AG09309 (cell line): ENCODE measurements around the gene ASB17.
"Not testable (repeated sequence)": the region's sequence is repeated elsewhere in the genome, so short reads cannot be mapped to it uniquely, and the experiment has no call there.

Source experiments
- DNase-seq: peaks from one replicate; pipeline ENCODE4 v3.0.0-alpha.2; 2010; ENCODE audit warnings: low read depth
- H3K4me3 ChIP-seq: 2 replicates; pipeline ENCODE4 v1.5.1; 2011; ENCODE audit warnings: mild to moderate bottlenecking, low read depth, low read length, moderate library complexity; ENCODE audit not compliant: control insufficient read depth
- CTCF ChIP-seq: IDR thresholded peaks from 2 replicates; pipeline ENCODE4 v1.5.1; 2011; ENCODE audit warnings: mild to moderate bottlenecking, low read depth, low read length, inconsistent platforms; ENCODE audit not compliant: insufficient read depth, control insufficient read depth; ENCODE audit errors: missing control alignments

Gene ASB17

GRCh38 chr1:75954586-75954985, 22.4 kb upstream of the ASB17 start:
- no peak overlapping the region for H3K4me3 ChIP-seq
- no peak for DNase-seq
- TF ChIP-seq CTCF = no peak

- no peak for DNase-seq
- TF ChIP-seq CTCF = no peak
- H3K4me3 ChIP-seq = no peak overlapping the region
These were observed 21.3 kb upstream of the ASB17 start for GRCh38 chr1:75953461-75953860.

GRCh38 chr1:75952016-75952415, 19.8 kb upstream of the ASB17 start:
- no peak for DNase-seq
- no peak for TF ChIP-seq CTCF
- H3K4me3 ChIP-seq = no peak overlapping the region

- no peak for TF ChIP-seq CTCF
- no peak overlapping the region for H3K4me3 ChIP-seq
- no peak for DNase-seq
These were observed 18.0 kb upstream of the ASB17 start for GRCh38 chr1:75950176-75950575.

GRCh38 chr1:75943037-75943436, 10.8 kb upstream of the ASB17 start:
- H3K4me3 ChIP-seq, DNase-seq: not testable (repeated sequence)

GRCh38 chr1:75937034-75937433, 4.8 kb upstream of the ASB17 start:
- peak; percentile 5 for DNase-seq
- H3K4me3 ChIP-seq = no peak overlapping the region
- no peak for TF ChIP-seq CTCF

GRCh38 chr1:75922698-75923097, 9.5 kb downstream of the ASB17 start:
- no peak overlapping the region for H3K4me3 ChIP-seq
- DNase-seq = no peak
- no peak for TF ChIP-seq CTCF
